ENCODE results near the gene UBTF.

GRCh38 chr17:44184212-44184810 is 35.2 kb downstream of the UBTF start:
- TF ChIP-seq, protein P1, sequence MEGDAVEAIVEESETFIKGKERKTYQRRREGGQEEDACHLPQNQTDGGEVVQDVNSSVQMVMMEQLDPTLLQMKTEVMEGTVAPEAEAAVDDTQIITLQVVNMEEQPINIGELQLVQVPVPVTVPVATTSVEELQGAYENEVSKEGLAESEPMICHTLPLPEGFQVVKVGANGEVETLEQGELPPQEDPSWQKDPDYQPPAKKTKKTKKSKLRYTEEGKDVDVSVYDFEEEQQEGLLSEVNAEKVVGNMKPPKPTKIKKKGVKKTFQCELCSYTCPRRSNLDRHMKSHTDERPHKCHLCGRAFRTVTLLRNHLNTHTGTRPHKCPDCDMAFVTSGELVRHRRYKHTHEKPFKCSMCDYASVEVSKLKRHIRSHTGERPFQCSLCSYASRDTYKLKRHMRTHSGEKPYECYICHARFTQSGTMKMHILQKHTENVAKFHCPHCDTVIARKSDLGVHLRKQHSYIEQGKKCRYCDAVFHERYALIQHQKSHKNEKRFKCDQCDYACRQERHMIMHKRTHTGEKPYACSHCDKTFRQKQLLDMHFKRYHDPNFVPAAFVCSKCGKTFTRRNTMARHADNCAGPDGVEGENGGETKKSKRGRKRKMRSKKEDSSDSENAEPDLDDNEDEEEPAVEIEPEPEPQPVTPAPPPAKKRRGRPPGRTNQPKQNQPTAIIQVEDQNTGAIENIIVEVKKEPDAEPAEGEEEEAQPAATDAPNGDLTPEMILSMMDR (IDR thresholded peaks at IDR 0.05) = no peak
- TF ChIP-seq POLR2A (IDR thresholded peaks at IDR 0.05) = no peak

All from ovary (tissue), 3 donors.